H1 (cell line): ENCODE measurements around the gene TMCC1. TPM values are rescaled to one million over a fixed set of nuclear protein-coding genes. Genes with fewer than 3 reads are reported as not detected.
A peak's percentile ranks its signal among the peaks of the same experiment; 100 is the strongest.

ENCODE experiments used
- CTCF ChIA-PET: fragments of 300-600 bp; sonication (Branson Sonifier 250); formaldehyde crosslinking; loops from one replicate; lab custom pipeline; 2021; ENCODE audit not compliant: partially characterized antibody; lab: Charles Lee
- POLR2A ChIA-PET: fragments of 300-600 bp; sonication (Branson Sonifier 250); formaldehyde crosslinking; loops from one replicate; lab custom pipeline; 2021; ENCODE audit warnings: inconsistent platforms; ENCODE audit not compliant: partially characterized antibody; lab: Charles Lee
- DNase-seq, 2 experiments: peaks; one replicate each; pipeline versions ENCODE4 v3.0.0 to v3.0.0-alpha.2; 2010 to 2022; ENCODE audit warnings: low spot score in 2 of 2, low read depth in 1 of 2, mixed read lengths in 1 of 2
- FAIRE-seq: peaks from 2 replicates; lab custom pipeline; 2011; peaks lifted over from hg19 to GRCh38; lab: Jason Lieb, UNC
- H2AFZ ChIP-seq: 2 replicates; pipeline ENCODE4 v1.8.1; 2012; ENCODE audit warnings: low read length, inconsistent platforms
- H2AK5ac ChIP-seq: 2 replicates; pipeline ENCODE4 v1.6.1; 2013; ENCODE audit warnings: low read depth, low read length
- H2BK120ac ChIP-seq: replicated peaks from 2 replicates; pipeline ENCODE3; 2013; ENCODE audit warnings: low read depth, low read length, inconsistent platforms
- H2BK12ac ChIP-seq: 2 replicates; pipeline ENCODE4 v1.6.1; 2013; ENCODE audit warnings: low read depth, low read length
- H2BK15ac ChIP-seq: 2 replicates; pipeline ENCODE4 v1.6.1; 2013; ENCODE audit warnings: low read length
- H2BK20ac ChIP-seq: 2 replicates; pipeline ENCODE4 v1.6.1; 2013; ENCODE audit warnings: low read length
- H2BK5ac ChIP-seq: 2 replicates; pipeline ENCODE4 v1.6.1; 2013; ENCODE audit warnings: low read depth, low read length
- H3K14ac ChIP-seq: 2 replicates; pipeline ENCODE4 v1.6.1; 2013; ENCODE audit warnings: inconsistent platforms; ENCODE audit not compliant: insufficient read length
- H3K18ac ChIP-seq: 2 replicates; pipeline ENCODE4 v1.6.1; 2013; ENCODE audit warnings: low read length; ENCODE audit errors: extremely low read depth
- H3K23ac ChIP-seq: 2 replicates; pipeline ENCODE4 v1.6.1; 2013; ENCODE audit warnings: inconsistent platforms; ENCODE audit not compliant: insufficient read length
- H3K23me2 ChIP-seq: 2 replicates; pipeline ENCODE4 v1.6.1; 2013; ENCODE audit warnings: low read depth, low read length
- H3K27ac ChIP-seq: 2 replicates; pipeline ENCODE4 v1.6.1; 2011; ENCODE audit warnings: low read depth, low read length, inconsistent platforms
- H3K27me3 ChIP-seq, 4 experiments: replicated peaks in 1 of 4; 1 replicate in 1 of 4; 2 replicates in 3 of 4; pipeline versions ENCODE4 v1.6.1 to v1.8.1; 2011 to 2013; ENCODE audit warnings: low read length in 3 of 4, mild to moderate bottlenecking in 3 of 4, inconsistent platforms in 2 of 4, mixed read lengths in 2 of 4, moderate library complexity in 1 of 4; ENCODE audit not compliant: control insufficient read depth in 3 of 4, insufficient read depth in 3 of 4; ENCODE audit errors: extremely low read depth in 1 of 4
- H3K36me3 ChIP-seq, 4 experiments: 2 replicates each; pipeline versions ENCODE4 v1.6.1 to v1.8.1; 2011 to 2013; ENCODE audit warnings: mild to moderate bottlenecking in 4 of 4, low read length in 3 of 4, moderate library complexity in 2 of 4, control low read depth in 1 of 4, inconsistent platforms in 1 of 4; ENCODE audit not compliant: insufficient read depth in 4 of 4, control insufficient read depth in 2 of 4
- H3K4ac ChIP-seq: replicated peaks from 2 replicates; pipeline ENCODE3; 2013; ENCODE audit warnings: low read length, low read depth, mixed read lengths, inconsistent platforms; ENCODE audit not compliant: insufficient read length
- H3K4me1 ChIP-seq, 4 experiments: replicated peaks in 1 of 4; 1 replicate in 1 of 4; 2 replicates in 3 of 4; pipeline versions ENCODE4 v1.6.1 to v1.8.1; 2011 to 2013; ENCODE audit warnings: low read length in 3 of 4, inconsistent platforms in 2 of 4, mixed read lengths in 1 of 4; ENCODE audit not compliant: insufficient read depth in 4 of 4, control insufficient read depth in 3 of 4
- H3K4me2 ChIP-seq, 2 experiments: 2 replicates each; pipeline versions ENCODE4 v1.6.1 to v1.8.1; 2011 to 2013; ENCODE audit warnings: low read depth in 2 of 2, low read length in 2 of 2, control low read depth in 1 of 2, inconsistent platforms in 1 of 2, mild to moderate bottlenecking in 1 of 2; ENCODE audit not compliant: insufficient read depth in 1 of 2
- H3K4me3 ChIP-seq, 4 experiments: fragments of 200-600, 300-600 bp in 1 of 4; sonication (generic), shearing (Covaris generic), sonication (Bioruptor Twin) in 1 of 4; 2 replicates each; pipeline versions ENCODE4 v1.5.1 to v1.8.1; 2011 to 2016; ENCODE audit warnings: low read length in 4 of 4, low read depth in 3 of 4, control low read depth in 2 of 4, inconsistent platforms in 2 of 4, mild to moderate bottlenecking in 2 of 4, mixed read lengths in 1 of 4, moderate library complexity in 1 of 4; ENCODE audit not compliant: insufficient read depth in 2 of 4; ENCODE audit errors: extremely low read depth in 1 of 4
- H3K56ac ChIP-seq: replicated peaks from 2 replicates; pipeline ENCODE3; 2013; ENCODE audit warnings: low read depth, mild to moderate bottlenecking, mixed read lengths, low read length, inconsistent platforms; ENCODE audit not compliant: insufficient read length
- H3K79me1 ChIP-seq: 2 replicates; pipeline ENCODE4 v1.6.1; 2013; ENCODE audit warnings: low read depth, low read length, control low read depth
- H3K79me2 ChIP-seq, 2 experiments: 2 replicates each; pipeline versions ENCODE4 v1.6.1 to v1.8.1; 2012 to 2013; ENCODE audit warnings: low read length in 2 of 2, mild to moderate bottlenecking in 2 of 2, inconsistent platforms in 1 of 2; ENCODE audit not compliant: insufficient read depth in 2 of 2, control insufficient read depth in 1 of 2
- H3K9ac ChIP-seq, 4 experiments: replicated peaks in 1 of 4; 1 replicate in 1 of 4; 2 replicates in 3 of 4; pipeline versions ENCODE4 v1.6.1 to v1.8.1; 2011 to 2013; ENCODE audit warnings: low read depth in 3 of 4, low read length in 3 of 4, control low read depth in 2 of 4, mild to moderate bottlenecking in 2 of 4, moderate library complexity in 2 of 4, inconsistent platforms in 1 of 4; ENCODE audit errors: extremely low read depth in 1 of 4
- H3K9me3 ChIP-seq, 2 experiments: 2 replicates each; pipeline versions ENCODE4 v1.6.1 to v1.8.1; 2012 to 2013; ENCODE audit warnings: mild to moderate bottlenecking in 2 of 2, moderate library complexity in 2 of 2, control low read depth in 1 of 2, inconsistent platforms in 1 of 2, low read depth in 1 of 2, low read length in 1 of 2, mixed read lengths in 1 of 2; ENCODE audit not compliant: insufficient read depth in 2 of 2
- H4K20me1 ChIP-seq, 2 experiments: replicated peaks in 1 of 2; 2 replicates each; pipeline versions ENCODE3 to v1.8.1; 2011 to 2013; ENCODE audit warnings: inconsistent platforms in 2 of 2, low read length in 2 of 2, mild to moderate bottlenecking in 1 of 2; ENCODE audit not compliant: insufficient read depth in 2 of 2, control insufficient read depth in 1 of 2
- H4K5ac ChIP-seq: 2 replicates; pipeline ENCODE4 v1.6.1; 2013; ENCODE audit warnings: low read length, low read depth, mixed read lengths, inconsistent platforms; ENCODE audit not compliant: insufficient read length
- H4K8ac ChIP-seq: 2 replicates; pipeline ENCODE4 v1.8.0; 2013; ENCODE audit warnings: mild to moderate bottlenecking, moderate library complexity, low read length, inconsistent platforms; ENCODE audit not compliant: insufficient read depth; ENCODE audit errors: extremely low read depth
- H4K91ac ChIP-seq: replicated peaks from 2 replicates; pipeline ENCODE3; 2013; ENCODE audit warnings: low read length, mixed read lengths, inconsistent platforms; ENCODE audit not compliant: insufficient read length
- CREB1 ChIP-seq: IDR thresholded peaks from 2 replicates; pipeline ENCODE4 v1.6.1; 2012; ENCODE audit warnings: inconsistent platforms
- CTBP2 ChIP-seq: IDR thresholded peaks from 2 replicates; pipeline ENCODE4 v1.7.0; 2011; ENCODE audit warnings: borderline replicate concordance, mild to moderate bottlenecking, moderate library complexity, mixed read lengths, low read length; ENCODE audit not compliant: insufficient read depth, insufficient read length
- POLR2AphosphoS5 ChIP-seq: IDR thresholded peaks from 2 replicates; pipeline ENCODE4 v1.6.1; 2011; ENCODE audit warnings: low read depth, low read length
- SRF ChIP-seq: IDR thresholded peaks from 2 replicates; pipeline ENCODE4 v1.6.1; 2011; ENCODE audit warnings: mild to moderate bottlenecking, low read depth, low read length, moderate library complexity
- WGBS, 2 experiments: shearing (Covaris generic) in 1 of 2; methylation state at CpG; one replicate each; pipeline versions ENCODE4 v1.1.6 to v1.1.7; 2013 to 2015; ENCODE audit warnings: low lambda C conversion rate in 2 of 2, mixed read lengths in 2 of 2, inconsistent platforms in 1 of 2, low coverage in 1 of 2, missing lambda C conversion rate in 1 of 2; ENCODE audit not compliant: insufficient replicate concordance in 2 of 2, insufficient coverage in 1 of 2, insufficient read length in 1 of 2; ENCODE audit errors: extremely low coverage in 1 of 2, missing lambda C conversion rate in 1 of 2; 5-methylcytosine and 5-hydroxymethylcytosine counted together
- polyA plus RNA-seq, 7 experiments: library from polyadenylated mRNA; depleted of rRNA in 3 of 7; stranded (reverse) in 5 of 7; unstranded in 2 of 7; fragments of >200 nt in 5 of 7; fragments of 200-250 nt in 2 of 7; gene quantifications; 1 replicate in 5 of 7; 2 replicates in 1 of 7; 4 replicates in 1 of 7; pipeline versions ENCODE4 v1.2.1 to v1.2.3, GENCODE V29; 2011 to 2013; ENCODE audit warnings: missing spikeins in 2 of 7, mixed read lengths in 2 of 7
- total RNA-seq: library from RNA; stranded (reverse); fragmentation: NEBNext Ultra II Directional; extraction: Animal tissue kit (Norgen Biotek cat#: 25700); gene quantifications from 2 replicates; pipeline ENCODE4 v1.2.1, GENCODE V29; 2021
- TF ChIP-seq, protein P1 (sequence below): IDR thresholded peaks from 2 replicates; pipeline ENCODE4 v1.6.1; 2011; ENCODE audit warnings: low read length, improper control_type of control experiment

The TMCC1 gene
- total and polyA plus RNA-seq, 2 of the 8 experiments (the other 6 are each of a cell fraction or from before 2014, with no cell fraction given), result 10.4 to 27.1 TPM

DNA sequence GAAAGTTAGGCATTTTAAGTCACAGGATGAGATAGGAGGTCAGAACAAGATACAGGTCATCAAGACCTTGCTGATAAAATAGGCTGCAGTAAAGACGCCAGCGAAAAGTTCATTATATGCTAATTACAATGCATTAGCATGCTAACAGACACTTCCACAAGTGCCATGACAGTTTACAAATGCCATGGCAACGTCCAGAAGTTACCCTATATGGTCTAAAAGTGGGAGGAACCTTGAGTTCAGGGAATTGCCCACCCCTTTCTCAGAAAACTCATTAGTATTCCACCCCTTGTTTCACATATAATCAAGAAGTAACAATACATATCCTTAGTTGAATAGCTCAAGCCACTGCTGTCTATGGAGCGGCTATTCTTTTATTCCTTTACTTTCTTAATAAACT, 194.3 kb downstream of the TMCC1 start:
- H2BK120ac ChIP-seq, result no peak overlapping the region
- H2BK20ac ChIP-seq, result no peak overlapping the region
- H3K79me2 ChIP-seq, result no peaks in the 10 kb centered on the region
- no peak overlapping the region for H3K14ac ChIP-seq
- CTCF ChIA-PET, result interaction anchor here (2.0 kb wide), 1 partner anchor 9 kb away, joined by 8 read pairs; no protein-coding TSS in a partner anchor
- H2AK5ac ChIP-seq, result no peak overlapping the region; the same call in 1 of the 2 replicates
- H4K91ac ChIP-seq, result no peak overlapping the region
- no peaks in the 10 kb centered on the region; the same call in 1 of the 2 replicates for H3K79me1 ChIP-seq
- peaks cover 14 to 23% of the 10 kb centered on the region in 2 experiments for H3K9me3 ChIP-seq
- no peak overlapping the region for H4K8ac ChIP-seq
- no peak overlapping the region for H3K27ac ChIP-seq
- 69% methylated on average over 4 of the region's 4 CpGs; no CpG with 5 or more reads in 1 of the 2 experiments for WGBS, 2 experiments
- no peak for DNase-seq
- no peak overlapping the region for H2BK5ac ChIP-seq
- H4K20me1 ChIP-seq, result peaks cover 0 to 2% of the 10 kb centered on the region in 2 experiments
- no peak overlapping the region for H3K56ac ChIP-seq
- no peak overlapping the region for H3K9ac ChIP-seq
- peaks cover 0 to 16% (median 0%) of the 10 kb centered on the region in 4 experiments; a peak in 2 of 8 replicates for H3K36me3 ChIP-seq
- H3K27me3 ChIP-seq, result no peaks in the 10 kb centered on the region
- TF ChIP-seq CTBP2 (no peak), POLR2AphosphoS5 (no peak), SRF (peak; percentile 18; the same call in 1 of the 2 replicates), CREB1 (no peak)
- TF ChIP-seq, protein P1, sequence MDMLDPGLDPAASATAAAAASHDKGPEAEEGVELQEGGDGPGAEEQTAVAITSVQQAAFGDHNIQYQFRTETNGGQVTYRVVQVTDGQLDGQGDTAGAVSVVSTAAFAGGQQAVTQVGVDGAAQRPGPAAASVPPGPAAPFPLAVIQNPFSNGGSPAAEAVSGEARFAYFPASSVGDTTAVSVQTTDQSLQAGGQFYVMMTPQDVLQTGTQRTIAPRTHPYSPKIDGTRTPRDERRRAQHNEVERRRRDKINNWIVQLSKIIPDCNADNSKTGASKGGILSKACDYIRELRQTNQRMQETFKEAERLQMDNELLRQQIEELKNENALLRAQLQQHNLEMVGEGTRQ, result no peak
- H3K23me2 ChIP-seq, result no peaks in the 10 kb centered on the region
- H2BK15ac ChIP-seq, result no peak overlapping the region
- FAIRE-seq, result no peak
- no peak overlapping the region for H3K18ac ChIP-seq
- H3K4ac ChIP-seq, result no peak overlapping the region
- no peak overlapping the region for H2BK12ac ChIP-seq
- H3K4me1 ChIP-seq, result peaks cover 3 to 15% (median 6%) of the 10 kb centered on the region in 4 experiments; a peak in 6 of 7 replicates
- no peak overlapping the region for H3K23ac ChIP-seq
- POLR2A ChIA-PET, result no interaction called here
- no peak overlapping the region for H3K4me3 ChIP-seq
- H4K5ac ChIP-seq, result no peak overlapping the region
- H2AFZ ChIP-seq, result no peak overlapping the region
- H3K4me2 ChIP-seq, result no peak overlapping the region
